Measurements from ENCODE around the gene ROS1. TPM values are rescaled to one million over a fixed set of nuclear protein-coding genes. Genes with fewer than 3 reads are reported as not detected.
A peak's percentile ranks its signal among the peaks of the same experiment; 100 is the strongest.

Gene ROS1
- total and polyA plus RNA-seq, 11 donors: 0.01 to 0.07 (median 0.05) TPM; not detected in 7

DNA sequence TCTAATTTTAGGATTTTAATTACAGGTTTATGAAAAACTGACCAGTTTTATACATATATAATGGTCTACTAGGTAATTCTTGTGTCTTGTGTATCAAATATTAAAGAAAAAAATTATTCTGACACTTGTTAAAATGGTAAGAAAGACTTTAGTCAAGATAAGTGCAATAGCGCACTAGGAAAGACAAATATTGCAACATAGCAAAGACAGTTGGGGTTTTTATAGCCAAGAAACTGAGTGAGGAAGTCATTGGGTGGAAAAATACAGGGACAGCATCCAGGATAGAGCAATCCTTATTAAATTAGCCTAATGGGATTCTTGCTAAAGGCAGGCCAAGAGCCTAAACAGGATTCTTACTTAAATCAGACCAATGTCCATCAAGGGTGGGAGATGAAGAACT, 71.1 kb downstream of the ROS1 start:
- intact Hi-C loops (cut with DNase I): loop anchor here in 5 of 10 donors (5.0 to 10.0 kb wide), 4 partner anchors 90 to 253 kb away; no protein-coding TSS in a partner anchor
- no peak overlapping the region for H3K27ac ChIP-seq

DNA sequence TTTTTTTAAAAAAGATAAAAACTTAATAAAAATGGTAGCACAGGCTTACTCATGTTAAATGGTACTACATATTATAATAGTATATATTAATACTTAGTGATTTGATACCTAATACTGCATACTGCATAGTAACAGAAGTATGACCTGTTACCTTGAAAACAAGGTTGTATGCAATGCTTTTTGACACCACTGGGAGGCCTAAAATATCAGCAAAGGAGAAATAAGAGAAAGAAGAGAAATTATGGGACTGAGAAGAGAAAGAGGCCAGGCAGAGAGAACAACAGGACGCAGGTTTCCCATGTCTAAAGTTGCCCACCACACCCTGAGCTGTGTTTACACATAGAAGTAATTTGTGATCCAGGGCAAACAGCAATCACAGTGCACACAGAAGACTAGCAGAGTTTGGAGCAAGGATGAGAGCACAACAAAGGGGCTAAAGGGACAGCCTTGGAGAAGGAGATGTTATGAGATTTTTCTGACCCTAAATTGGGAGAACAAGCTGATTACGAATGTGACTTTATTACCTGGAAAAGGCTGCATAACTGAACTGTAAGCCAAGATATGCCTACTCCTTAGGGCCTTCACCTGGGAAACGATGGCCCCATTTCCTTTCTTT, 73.2 kb downstream of the ROS1 start:
- DNase-seq: no peak
- H3K4me1 ChIP-seq: no peaks in the 10 kb centered on the region
- H3K27ac ChIP-seq: no peak overlapping the region
- ATAC-seq: no peak
- no peaks in the 10 kb centered on the region for H3K27me3 ChIP-seq
- 64 to 78% (median 71%) methylated on average over 3 of the region's 3 CpGs for WGBS, 4 donors
- intact Hi-C loops (cut with DNase I): loop anchor here in 5 of 10 donors (5.0 to 10.0 kb wide), 4 partner anchors 92 to 255 kb away; no protein-coding TSS in a partner anchor
- no peak for TF ChIP-seq POLR2A (IDR thresholded peaks at IDR 0.05)
- TF ChIP-seq, protein P1, sequence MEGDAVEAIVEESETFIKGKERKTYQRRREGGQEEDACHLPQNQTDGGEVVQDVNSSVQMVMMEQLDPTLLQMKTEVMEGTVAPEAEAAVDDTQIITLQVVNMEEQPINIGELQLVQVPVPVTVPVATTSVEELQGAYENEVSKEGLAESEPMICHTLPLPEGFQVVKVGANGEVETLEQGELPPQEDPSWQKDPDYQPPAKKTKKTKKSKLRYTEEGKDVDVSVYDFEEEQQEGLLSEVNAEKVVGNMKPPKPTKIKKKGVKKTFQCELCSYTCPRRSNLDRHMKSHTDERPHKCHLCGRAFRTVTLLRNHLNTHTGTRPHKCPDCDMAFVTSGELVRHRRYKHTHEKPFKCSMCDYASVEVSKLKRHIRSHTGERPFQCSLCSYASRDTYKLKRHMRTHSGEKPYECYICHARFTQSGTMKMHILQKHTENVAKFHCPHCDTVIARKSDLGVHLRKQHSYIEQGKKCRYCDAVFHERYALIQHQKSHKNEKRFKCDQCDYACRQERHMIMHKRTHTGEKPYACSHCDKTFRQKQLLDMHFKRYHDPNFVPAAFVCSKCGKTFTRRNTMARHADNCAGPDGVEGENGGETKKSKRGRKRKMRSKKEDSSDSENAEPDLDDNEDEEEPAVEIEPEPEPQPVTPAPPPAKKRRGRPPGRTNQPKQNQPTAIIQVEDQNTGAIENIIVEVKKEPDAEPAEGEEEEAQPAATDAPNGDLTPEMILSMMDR (IDR thresholded peaks at IDR 0.05): peak in 9 of 12 donors; percentile 11 to 50 (median 23)
- H3K36me3 ChIP-seq: no peaks in the 10 kb centered on the region
- H3K4me3 ChIP-seq: no peak overlapping the region
- H3K9me3 ChIP-seq: no peaks in the 10 kb centered on the region

More for the DNA sequence above, 71.1 kb downstream of the ROS1 start:
- no peak for TF ChIP-seq POLR2A (IDR thresholded peaks at IDR 0.05)
- TF ChIP-seq, protein P1 (IDR thresholded peaks at IDR 0.05): no peak
- Histone ChIP-seq H3K4me1 (no peaks in the 10 kb centered on the region), H3K4me3 (no peak overlapping the region), H3K27me3 (no peaks in the 10 kb centered on the region), H3K9me3 (no peaks in the 10 kb centered on the region), H3K36me3 (no peaks in the 10 kb centered on the region)
- no peak for ATAC-seq
- 85 to 92% (median 89%) methylated on average over 1 of the region's 1 CpG for WGBS, 4 donors
- no peak for DNase-seq

- no peaks in the 10 kb centered on the region for H3K36me3 ChIP-seq
- TF ChIP-seq POLR2A (IDR thresholded peaks at IDR 0.05): no peak
- TF ChIP-seq, protein P1 (IDR thresholded peaks at IDR 0.05): no peak
- H3K4me1 ChIP-seq: no peaks in the 10 kb centered on the region
- DNase-seq: no peak
- intact Hi-C loops (cut with DNase I): loop anchor here in 5 of 10 donors (5.0 to 10.0 kb wide), 4 partner anchors 93 to 256 kb away; no protein-coding TSS in a partner anchor
- H3K4me3 ChIP-seq: no peak overlapping the region
- ATAC-seq: no peak
- no peaks in the 10 kb centered on the region for H3K27me3 ChIP-seq
- H3K27ac ChIP-seq: no peak overlapping the region
- 51 to 57% (median 55%) methylated on average over 1 of the region's 1 CpG for WGBS, 4 donors
- no peaks in the 10 kb centered on the region for H3K9me3 ChIP-seq
These were observed 74.2 kb downstream of the ROS1 start for GRCh38 chr6:117351521-117351920.

GRCh38 chr6:117346142-117346930, 79.4 kb downstream of the ROS1 start:
- Histone ChIP-seq H3K9me3 (no peaks in the 10 kb centered on the region), H3K4me1 (no peaks in the 10 kb centered on the region), H3K27ac (no peak overlapping the region), H3K36me3 (no peaks in the 10 kb centered on the region), H3K4me3 (peak overlapping the region in 3 of 12 donors; percentile 21 to 31 (median 27)), H3K27me3 (peaks cover 0 to 3% (median 0%) of the 10 kb centered on the region in 9 donors)
- 46 to 53% (median 52%) methylated on average over 7 of the region's 7 CpGs for WGBS, 4 donors
- TF ChIP-seq, protein P1 (IDR thresholded peaks at IDR 0.05): peak; percentile 30 to 66 (median 54)
- no peak for TF ChIP-seq POLR2A (IDR thresholded peaks at IDR 0.05)
- DNase-seq (no peak), ATAC-seq (no peak)
- intact Hi-C loops (cut with DNase I): loop anchor here (2.0 to 10.0 kb wide), 9 partner anchors 98 to 478 kb away; partner anchors contain the start of gene GOPC (in 4 of the 10)
